HG02885 (cell line): Measurements from ENCODE around the gene EPHA6.

Experiments
- ATAC-seq: cut with Tn5 transposase; IDR thresholded peaks from one replicate; pipeline ENCODE4 v1.9.1; 2021; ENCODE audit warnings: mild to moderate bottlenecking; ENCODE audit not compliant: unreplicated experiment, poor library complexity

The EPHA6 gene

DNA sequence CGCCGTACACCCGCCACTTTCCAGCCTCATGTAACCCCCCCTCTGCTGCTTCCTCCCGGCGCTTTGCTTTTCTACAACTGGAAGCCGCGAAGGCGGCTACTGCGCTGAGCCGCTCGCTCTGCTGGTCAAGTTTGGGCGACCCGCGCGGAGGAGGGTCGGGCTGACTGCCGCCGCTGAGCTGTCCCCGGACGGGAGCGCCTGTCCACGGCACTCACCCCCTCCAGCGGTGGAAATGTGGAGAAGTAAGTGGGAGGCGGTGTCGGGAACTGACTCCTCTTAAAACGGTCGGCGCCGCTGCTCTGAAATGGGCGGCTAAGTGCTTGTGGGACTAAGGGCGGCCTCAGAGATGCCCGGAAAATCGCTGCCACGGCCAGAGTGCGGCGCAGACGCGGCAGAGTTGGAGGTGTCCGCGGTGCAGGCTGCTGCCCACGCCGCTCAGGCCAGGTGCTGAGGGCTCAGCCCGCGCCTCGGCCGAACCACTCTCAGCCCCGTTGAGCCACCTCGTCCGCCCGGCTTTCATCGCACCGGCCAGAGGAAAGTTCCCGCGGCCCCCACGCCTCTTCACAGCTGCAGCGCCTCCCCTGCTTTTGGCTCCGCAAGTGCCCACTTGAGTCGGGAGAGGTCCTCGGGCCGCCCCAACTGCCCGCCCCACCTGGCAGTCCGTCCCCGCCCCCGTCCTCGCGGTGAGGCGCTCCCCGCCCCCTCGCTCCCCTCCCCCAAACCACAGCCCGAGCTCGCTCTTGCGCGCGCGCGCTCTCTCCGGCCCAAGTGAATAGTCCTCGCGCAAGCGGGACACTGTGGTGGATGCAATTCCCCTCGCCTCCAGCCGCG is at the start of gene EPHA6:
TSS of gene EPHA6 (plus strand) at position 775 of the 831 bp plus-strand sequence.
- peak; percentile 12 for ATAC-seq

DNA sequence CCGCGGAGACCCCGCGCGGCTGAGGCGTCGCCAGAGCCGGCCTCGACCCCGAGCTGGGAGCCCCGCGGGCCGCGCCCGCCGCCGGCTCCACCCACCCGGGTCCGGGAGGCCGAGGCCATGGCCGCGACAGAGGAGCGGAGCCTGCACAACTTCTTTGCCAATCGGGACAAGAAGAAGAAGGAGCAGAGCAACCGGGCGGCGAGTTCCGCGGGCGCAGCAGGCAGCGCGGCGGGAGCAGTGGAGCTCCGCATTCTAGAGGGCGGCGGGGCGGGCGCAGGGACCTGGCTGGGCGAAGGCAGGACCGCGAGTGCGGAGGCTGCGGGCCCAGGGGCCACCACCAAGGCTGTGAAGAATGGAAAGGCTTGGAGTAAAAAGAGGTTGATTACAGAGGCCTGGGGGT is 37.6 kb upstream of the EPHA6 start:
- no peak for ATAC-seq

DNA sequence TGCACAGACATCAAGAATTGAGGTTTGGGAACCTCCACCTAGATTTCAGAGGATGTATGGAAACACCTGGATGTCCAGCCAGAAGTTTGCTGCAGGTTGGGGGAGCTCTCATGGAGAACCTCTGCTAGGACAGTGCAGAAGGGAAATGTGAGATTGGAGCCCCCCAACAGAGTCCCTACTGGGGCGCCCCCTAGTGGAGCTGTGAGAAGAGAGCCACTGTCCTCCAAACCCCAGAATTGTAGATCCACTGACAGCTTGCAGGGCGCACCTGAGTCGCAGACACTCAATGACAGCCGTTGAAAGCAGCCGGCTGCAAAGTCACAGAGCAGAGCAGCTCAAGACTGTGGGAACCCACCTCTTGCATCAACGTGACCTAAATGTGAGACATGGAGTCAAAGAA is 34.6 kb upstream of the EPHA6 start:
- ATAC-seq = no peak

DNA sequence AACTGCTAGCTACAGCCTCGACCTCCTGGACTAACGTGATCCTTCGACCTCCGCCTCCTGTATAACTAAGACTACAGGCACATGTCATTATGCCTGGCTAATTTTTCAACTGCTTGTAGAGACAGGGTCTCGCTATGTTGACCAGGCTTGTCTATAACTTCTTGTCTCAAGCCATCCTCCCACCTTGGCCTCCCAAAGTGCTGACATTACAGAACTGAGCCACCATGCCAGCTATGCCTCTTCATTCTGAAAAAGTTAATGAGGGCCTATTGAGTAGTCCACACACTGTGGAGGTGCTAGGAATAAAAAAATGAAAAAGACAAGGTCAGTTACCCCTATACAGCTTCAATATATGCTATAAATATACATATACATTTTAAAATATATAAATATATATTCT is 18.3 kb upstream of the EPHA6 start:
- no peak for ATAC-seq

DNA sequence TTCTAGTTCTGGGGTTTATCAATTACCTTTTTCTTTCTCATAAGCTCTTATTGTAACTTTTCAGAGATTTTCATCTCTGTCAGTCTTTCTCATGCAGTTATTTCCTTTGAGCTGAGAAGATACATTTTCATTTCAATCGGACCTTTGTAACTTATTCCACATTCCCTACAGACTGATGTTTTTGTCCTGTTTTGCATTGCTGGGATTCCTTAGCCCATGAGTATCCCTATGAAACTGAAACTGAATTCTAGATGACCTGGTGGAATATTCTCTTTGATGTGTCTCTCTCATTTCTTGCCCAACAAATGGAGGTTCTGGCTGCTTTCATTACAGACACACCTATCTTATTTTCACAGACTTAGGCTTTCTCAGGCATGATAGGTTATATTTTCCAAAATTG is 10.5 kb upstream of the EPHA6 start:
- no peak for ATAC-seq

DNA sequence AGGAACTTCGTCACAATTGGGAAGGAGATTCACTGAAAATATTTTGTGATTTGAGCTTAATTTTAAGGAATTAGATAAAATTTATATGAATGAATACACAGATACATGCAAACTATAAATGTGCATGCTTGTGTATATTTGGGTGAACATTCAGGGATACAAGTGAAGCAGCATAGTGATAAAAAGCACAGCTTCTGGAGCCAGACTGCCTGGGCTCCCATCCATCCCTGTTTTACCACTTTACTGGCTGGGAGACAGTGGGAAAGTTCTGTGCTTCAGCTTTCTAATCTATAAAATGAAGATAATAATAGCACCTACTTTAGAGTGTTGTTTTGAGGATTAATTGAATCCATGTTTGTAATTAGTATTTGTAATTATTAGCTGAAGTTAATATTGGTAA is 8.1 kb upstream of the EPHA6 start:
- ATAC-seq = no peak

DNA sequence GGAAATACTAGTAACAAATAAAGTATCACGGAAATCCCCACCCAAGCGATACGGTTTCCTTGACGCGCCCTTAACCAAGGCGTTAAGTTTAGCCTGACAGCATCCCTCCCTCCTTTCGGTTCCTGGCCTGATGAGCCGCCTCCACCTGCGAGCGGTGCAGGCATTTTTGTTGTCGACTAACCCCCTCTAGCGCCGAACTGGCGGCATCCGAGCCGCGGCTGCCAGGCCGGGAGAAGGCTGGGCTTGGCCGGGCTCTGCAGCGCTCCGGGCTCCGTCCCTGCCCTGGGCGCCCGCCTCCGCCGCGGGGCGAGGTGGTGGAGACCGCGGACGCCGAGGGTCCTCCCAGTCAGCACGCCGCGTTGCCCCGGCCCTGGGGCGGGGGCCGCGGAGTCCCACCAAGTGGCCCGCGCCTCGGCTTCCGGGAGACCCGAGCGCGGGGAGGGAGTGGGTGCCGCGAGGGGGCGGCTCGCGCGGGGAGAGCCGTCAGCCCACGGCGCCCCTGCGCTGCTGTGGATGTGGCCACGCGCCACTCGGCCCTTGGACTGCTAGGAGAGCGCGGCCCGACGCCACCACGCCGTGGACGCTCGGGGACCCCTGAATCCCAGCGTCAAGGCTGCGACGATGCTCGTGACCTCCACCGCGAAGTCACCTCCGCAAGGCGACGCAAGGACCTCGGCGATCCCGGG is 1.1 kb upstream of the EPHA6 start:
- peak; percentile 99 for ATAC-seq

DNA sequence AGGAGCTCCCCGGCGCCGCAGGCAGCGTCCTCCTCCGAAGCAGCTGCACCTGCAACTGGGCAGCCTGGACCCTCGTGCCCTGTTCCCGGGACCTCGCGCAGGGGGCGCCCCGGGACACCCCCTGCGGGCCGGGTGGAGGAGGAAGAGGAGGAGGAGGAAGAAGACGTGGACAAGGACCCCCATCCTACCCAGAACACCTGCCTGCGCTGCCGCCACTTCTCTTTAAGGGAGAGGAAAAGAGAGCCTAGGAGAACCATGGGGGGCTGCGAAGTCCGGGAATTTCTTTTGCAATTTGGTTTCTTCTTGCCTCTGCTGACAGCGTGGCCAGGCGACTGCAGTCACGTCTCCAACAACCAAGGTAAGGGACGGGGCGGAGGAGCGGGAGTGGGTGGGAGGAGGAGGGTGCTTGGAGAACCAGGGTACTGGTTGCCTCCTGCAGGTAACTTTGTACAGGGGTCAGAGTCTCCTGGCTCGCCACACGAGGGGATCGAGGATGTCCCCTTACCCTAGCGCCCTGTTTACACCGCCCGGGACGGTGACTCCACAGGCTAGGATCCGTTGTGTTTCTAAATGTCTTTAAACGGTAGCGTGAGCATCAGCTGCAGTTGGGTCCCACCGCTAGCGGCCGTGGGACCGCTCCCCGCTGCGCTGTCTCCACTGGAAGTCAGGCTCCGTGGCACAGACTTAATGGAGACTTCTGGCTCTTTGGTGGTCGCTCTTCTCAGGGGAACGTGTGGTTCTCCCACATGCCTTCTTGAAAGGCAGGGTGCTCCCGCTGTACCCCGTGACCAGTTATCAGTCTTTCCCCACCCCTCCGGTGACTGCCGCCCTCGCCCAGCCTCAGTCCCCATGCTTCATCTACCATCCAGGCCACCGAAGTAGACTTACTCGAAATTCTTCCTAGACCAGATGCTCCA is 515 bp downstream of the EPHA6 start:
- no peak for ATAC-seq

DNA sequence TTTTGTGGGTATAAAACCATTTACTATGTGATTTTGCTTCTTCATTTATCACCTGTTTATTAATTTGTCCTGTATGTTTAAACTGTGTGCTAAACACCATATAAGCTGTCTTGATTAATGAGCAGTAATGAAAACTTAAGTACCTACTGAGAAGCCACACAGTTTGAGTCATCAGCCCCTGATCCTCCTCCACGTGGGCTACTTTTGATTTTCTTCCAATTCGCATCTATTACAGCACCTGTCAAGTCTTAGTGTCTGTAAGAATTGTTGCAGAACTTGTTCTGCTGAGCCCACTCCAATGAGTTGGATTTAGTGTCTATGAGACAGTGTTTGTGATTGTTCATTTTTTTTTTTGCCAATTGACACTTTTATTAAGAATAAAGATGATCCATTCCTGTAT is 16.8 kb downstream of the EPHA6 start:
- no peak for ATAC-seq

DNA sequence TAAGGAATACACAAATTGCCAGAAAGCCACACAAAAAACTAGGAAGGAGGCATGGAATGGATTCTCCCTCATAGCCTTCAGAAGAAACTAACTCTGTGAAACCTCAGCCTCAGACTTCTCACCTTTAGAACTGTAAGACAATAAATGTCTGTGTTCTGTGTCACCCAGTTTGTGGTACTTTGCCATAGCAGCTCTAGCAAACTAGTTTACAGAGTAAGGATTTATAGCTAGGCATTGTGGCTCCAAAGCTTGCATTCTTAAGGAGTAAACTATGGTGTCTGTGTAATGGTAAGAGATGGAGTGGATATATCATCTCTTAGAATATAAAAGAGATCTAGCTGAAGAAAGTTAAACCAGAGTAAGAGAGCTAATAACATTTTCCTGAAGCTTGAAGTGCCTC is 18.9 kb downstream of the EPHA6 start:
- no peak for ATAC-seq

DNA sequence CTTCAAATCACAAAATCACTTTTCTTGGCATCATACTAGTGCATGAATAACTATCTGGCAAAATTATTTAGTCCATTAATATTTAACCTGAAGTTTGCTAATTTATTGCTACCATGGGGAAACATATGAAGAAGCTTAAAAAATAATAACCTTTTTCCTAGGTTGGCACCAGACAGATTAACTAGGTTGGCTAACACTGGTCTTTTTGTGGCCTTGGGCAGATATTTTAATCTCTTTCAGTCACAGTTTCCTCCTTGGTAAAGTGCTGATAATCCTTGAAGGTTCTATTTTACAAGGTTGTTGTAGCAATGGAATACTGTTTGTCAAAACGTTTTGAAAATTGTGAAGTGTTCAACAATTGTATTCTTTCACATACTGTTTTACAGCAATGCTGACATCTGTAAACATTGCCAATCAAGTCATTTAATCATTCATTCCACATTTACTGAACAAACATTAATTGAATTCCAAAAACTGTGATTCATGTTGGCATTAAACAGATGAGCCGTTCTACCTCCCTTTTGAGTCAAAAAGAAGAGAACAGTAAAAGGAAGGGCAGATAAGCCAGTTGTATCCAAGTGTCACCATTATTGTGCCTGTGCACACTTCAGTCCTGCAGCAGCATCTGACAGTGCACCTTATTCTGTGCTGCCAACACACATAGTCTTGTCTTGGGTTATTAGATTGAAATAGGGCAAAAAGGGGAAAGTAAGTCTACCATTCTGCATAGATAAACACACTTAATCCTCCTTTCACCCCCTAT is 21.9 kb downstream of the EPHA6 start:
- ATAC-seq = no peak

DNA sequence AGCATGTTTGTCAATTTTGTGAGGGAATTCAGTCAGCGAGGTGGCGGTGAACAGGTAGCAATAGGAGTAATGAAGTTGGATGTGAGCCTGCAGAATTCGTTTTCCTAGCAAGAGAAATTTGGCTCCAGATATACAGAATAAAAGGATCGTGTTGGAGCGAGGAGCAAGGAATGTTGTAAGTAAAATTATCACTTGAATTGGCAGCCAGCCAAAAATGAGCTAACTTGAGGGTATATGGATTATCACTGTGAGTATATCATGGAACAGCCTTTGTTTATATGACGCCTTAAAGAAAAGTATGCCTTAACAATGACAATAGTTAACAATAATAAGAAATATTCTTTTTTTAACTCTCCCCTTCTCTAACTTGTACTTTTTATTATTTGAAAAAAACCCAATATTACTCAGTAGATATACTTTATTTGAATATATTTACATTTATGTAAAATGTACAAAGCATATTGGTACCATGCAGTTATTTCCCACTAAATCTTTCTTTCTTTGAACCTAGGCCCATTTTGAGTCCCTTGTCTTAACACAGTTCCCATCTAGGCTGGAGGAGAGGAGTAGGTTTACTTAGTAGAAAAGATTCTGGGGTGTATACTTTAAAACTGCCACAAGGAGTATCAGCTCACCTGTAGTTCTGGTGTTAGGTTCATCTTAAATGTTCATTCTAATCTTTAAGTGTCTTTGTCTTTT is 29.3 kb downstream of the EPHA6 start:
- no peak for ATAC-seq

DNA sequence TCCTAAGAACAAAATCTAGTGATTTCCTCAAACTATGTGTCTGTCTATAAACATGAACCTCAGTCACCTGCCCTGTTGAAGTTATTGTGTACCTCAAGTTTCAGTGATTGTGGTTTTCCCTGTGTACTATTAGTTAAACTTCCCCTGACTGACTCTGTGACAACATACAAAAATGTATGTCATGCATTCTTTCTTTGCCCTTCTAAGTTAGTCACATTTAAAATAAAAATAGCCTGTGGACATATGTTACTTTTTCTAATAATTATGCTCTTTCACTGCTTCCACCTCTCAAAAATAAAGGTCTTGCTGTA is 29.8 kb downstream of the EPHA6 start:
- no peak for ATAC-seq

DNA sequence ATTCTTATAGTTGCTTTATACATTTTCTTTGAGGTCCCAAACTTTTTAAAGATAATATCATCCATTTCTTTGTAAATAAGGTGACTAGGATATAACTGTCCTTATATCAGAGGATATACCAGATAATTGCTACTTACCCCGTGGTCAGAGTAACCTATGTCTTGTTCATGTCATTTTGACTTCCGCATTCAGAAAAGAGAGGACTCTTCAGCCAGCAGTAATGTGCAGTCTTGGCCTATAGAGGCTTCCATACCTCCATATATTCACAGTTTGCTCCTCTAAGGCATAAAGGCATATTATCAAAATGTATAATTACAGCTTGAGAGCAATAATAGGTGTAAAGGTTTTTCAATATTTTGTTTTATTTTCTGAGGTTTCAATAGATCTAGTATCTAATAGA is 38.5 kb downstream of the EPHA6 start:
- ATAC-seq = no peak

DNA sequence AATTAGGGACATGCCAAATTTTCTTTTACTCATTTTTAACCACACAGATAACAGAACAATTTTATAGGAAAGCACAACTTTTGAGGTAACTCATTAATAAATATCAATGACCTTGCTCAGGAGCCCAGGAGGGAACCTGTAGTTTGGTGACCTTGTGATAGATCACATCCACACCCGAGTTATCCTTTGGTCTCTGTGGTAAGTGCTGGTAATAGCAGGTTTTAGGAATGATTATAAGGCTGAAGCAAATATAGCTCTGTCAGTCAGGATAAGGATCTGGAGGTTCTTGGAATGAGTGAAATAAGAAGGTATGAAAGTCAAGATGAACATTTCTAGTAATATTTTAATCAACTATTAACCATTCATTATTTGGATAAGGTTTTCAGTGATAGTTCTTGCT is 46.5 kb downstream of the EPHA6 start:
- ATAC-seq = no peak

DNA sequence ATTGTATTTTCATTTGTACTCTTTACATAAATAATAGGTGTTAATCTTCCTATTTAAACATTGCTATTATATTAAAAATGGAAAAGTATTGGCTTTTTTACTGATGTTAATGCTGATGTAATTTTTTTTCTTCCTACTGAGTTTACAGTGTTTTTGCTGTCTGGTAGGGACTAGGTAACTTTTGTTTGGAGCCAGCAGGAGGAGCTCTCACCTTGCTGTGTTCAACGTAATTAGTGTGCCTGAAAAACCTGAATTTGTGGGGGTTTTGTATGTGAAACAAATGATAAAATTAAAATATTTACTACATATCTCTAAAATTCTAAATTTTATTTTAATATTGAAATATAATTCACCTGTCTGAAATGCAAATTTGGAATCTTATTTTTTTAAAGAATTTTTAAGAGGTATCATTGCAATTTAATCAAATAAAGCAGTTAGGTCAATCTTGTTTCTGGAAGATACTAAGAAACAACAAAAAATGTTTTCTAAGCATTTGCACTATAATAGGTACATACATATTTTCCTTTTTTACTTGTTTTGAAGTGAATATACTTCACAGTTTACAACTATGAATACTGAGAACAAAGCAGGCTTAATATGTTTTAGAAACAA is 48.8 kb downstream of the EPHA6 start:
- peak; percentile 81 for ATAC-seq

DNA sequence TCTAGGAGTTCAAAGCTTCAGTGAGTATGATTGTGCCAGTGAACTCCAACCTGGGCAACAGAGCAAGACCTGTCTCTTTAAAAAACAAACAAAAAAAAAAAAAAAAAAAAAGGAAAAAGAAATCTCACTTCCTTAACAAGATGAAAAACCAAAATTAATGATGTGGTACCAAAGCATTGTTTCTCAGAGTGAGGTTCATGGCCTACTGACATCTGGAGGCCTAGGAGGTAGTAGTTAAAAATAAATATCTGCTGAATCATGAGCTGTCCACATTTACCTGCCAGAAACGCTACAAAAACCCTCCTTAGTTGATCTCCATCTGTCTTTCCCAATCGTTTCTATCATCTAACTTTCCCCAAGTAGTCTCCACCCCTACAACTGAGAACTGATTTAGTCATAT is 51.2 kb downstream of the EPHA6 start:
- no peak for ATAC-seq

DNA sequence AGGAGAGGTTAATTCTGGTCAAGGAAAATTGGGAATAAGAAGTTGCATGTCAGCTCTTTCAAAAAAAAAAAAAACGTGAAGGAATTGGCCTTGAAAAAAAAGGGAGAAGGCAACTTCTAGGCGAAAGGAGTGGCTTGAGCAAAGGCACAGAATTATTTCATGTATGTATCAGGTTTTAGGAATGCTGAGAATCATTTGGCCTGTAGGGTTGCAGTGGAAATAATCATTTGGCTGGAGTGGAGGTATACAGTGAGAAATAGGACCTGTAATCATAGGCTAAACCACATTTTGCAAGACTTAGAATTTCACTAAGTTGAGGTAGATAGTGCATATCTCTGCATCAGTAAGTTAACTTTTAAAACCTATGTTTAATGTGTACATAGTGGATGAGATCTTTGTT is 54.9 kb downstream of the EPHA6 start:
- no peak for ATAC-seq

DNA sequence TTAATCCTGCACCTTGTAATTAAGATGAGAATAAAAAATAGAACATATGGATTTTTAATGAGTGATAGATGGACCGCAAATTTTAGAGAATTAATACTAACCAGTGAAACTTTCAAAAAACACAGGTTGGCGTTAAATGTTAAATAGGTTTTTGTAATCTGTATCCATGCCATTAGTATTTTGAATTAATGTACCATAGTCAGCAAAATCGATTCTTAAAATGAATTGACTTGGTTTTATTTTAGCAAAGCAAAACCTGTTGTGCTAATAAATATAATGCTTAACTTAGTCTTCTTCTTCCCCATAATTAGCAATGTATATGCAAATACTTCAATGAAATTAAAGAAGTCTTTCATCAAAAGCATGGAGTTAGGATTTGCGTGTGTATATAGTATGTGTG is 63.1 kb downstream of the EPHA6 start:
- ATAC-seq = no peak
